LNCaP clone FGC (cell line): ENCODE results near the gene ETV1.

Experiments
- DNase-seq: peaks from one replicate; pipeline ENCODE4 v3.0.0-alpha.2; 2011; ENCODE audit warnings: low read depth
- H3K4me3 ChIP-seq: 2 replicates; pipeline ENCODE4 v1.5.1; 2011; ENCODE audit warnings: mild to moderate bottlenecking, low read depth, low read length, control low read depth
- TF ChIP-seq, protein P1 (sequence below): IDR thresholded peaks from 2 replicates; pipeline ENCODE4 v1.5.1; 2012; ENCODE audit warnings: mild to moderate bottlenecking; ENCODE audit not compliant: control insufficient read depth, insufficient read depth; ENCODE audit errors: extremely low read depth

The ETV1 gene

DNA sequence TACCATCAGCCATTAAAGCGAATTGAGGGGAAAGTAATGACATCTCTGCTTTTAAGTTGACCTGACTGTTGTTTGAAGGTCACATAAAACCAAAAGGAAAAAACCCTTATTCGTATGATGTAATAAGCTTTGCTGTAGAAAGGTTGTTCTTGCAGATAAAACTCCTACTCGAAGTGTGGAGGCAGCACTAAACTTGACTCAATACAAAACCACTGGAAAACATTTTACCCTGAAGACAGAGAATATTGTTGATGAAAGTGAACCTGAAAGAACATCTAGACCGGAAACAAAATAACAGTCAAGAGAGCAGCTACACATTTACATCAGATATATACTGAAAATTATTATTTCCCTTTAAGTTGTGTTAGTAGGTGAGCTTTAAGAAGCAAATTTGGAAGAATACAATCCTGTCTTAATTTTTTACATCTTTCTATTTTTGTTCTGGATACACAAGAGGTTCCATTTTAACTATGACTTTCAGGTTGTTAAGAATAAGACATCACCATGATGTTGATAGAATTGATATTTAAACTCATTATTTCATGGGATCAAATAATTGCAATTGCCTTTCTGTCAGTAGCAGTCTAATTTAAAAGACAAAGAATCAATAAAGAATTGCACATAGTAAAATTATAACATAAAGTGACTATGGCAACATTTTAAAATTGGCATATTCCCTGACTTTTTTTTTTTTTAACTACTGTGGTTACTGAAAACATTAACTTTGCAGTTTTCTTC, 6.4 kb downstream of the ETV1 start:
- DNase-seq, result no peak
- TF ChIP-seq, protein P1, sequence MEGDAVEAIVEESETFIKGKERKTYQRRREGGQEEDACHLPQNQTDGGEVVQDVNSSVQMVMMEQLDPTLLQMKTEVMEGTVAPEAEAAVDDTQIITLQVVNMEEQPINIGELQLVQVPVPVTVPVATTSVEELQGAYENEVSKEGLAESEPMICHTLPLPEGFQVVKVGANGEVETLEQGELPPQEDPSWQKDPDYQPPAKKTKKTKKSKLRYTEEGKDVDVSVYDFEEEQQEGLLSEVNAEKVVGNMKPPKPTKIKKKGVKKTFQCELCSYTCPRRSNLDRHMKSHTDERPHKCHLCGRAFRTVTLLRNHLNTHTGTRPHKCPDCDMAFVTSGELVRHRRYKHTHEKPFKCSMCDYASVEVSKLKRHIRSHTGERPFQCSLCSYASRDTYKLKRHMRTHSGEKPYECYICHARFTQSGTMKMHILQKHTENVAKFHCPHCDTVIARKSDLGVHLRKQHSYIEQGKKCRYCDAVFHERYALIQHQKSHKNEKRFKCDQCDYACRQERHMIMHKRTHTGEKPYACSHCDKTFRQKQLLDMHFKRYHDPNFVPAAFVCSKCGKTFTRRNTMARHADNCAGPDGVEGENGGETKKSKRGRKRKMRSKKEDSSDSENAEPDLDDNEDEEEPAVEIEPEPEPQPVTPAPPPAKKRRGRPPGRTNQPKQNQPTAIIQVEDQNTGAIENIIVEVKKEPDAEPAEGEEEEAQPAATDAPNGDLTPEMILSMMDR, result no peak
- H3K4me3 ChIP-seq, result peak overlapping the region; percentile 23; the same call in 1 of the 2 replicates

DNA sequence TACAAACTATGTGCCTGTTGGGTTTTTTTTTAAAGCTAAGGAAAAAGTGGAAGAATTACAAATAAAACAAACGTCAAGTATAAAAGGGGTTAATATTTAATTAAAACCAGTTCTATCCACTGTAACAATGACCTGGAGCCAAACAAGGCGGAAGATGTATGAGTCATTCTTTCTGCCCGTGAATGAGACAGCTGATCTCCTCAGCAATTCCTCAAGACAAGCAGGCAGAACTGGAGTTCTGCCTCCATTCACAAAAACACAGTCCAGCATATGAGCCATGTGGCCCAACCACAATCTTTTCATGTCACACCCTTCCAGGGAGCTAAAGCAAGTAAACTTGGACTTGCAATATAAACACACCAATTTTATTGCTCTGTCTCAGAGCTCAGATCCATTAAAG, 8.4 kb downstream of the ETV1 start:
- no peak overlapping the region for H3K4me3 ChIP-seq
- TF ChIP-seq, protein P1, result no peak
- DNase-seq, result peak; percentile 98

DNA sequence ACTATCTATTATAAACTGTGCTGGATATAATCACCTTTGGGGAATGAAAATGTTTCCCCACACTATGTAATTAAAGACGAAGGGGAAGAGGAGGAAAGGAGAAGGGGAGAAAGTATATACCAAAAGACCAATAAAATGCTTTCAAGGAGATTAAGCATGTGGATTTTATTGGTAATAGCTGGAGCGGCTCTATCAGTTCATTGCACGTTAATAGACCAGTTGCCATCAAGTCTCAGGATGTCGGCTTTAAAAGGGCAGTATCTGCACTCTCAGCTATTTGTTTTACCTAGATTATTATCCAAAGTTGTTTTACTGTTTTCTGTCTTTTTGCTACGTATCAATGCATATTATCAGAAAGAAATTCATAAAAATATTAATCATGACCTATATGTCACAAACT, 9.0 kb downstream of the ETV1 start:
- peak; percentile 51 for DNase-seq
- no peak overlapping the region for H3K4me3 ChIP-seq
- TF ChIP-seq, protein P1, result no peak

DNA sequence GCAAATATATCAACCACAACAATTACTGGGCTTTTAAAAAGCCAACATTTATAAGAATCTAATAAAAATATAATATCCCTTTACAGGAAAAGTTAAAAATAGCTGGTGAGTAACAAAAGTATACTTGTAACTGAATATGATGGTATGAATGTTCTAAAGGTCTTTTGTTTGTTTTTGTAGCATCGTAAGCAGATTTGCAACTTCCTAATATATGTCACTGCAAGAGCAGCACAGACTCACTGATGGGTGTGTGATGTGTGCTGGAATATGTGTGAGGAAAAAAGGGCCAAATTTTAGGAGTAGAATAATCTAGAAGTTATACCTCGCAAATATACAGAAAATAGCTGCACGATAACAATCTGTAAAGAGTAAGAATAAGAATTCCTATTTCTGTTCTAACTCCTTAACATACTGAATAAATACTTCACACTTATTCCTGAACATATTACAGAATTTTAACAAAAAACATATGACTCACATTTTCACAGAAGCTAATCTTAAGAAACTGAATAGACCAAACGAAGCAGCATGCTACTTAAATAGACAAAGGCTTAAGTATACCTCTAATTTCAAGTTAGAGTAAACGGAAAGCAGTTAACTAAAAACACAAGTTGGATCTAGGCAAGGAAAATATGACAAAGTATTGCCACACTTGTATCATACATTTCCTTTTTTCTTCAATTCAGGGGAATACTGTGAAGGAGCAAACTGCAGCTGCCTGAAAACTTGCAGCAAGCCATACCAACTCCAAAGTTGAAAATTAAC, 9.6 kb downstream of the ETV1 start:
- no peak overlapping the region for H3K4me3 ChIP-seq
- TF ChIP-seq, protein P1, result no peak
- DNase-seq, result no peak

DNA sequence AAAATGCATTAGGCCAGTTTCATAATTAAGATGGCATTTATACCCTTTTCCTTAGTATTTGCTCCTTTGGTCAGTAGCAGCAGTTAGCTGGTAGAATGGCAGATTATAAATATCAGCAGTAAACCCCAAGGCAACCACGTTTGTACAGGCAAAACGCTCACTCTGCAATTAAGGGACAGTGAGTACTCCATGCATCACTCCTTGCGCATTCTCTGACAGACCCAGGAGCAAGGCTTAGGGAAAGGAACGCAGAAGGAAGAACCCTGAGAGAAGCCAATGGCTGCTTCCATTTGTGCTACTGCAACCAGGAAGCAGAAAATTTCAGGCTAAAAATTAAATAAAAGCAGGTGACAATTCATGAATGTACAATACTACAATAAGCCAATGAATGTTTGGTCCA, 12.9 kb downstream of the ETV1 start:
- TF ChIP-seq, protein P1, result no peak
- no peak for DNase-seq
- H3K4me3 ChIP-seq, result no peak overlapping the region

DNA sequence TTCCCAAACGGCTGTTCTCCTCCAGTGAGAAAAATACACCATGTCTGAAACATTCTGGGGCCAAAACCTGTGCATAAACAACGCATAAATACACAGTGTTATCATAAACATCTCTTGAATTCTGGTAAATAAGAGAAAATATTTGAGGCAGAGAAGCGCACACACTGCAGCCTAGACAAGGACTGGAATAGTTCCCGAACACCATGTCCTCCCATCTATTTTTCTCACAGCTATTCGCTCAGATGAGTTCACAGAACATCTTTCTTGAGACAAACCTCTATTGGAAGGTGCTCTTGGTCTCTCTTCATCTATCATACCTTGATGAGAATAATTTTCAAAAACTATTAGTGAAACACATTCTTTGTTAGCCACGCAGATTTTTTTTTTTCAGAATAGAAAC, 24.4 kb downstream of the ETV1 start:
- TF ChIP-seq, protein P1, result no peak
- no peak for DNase-seq
- no peak overlapping the region for H3K4me3 ChIP-seq

DNA sequence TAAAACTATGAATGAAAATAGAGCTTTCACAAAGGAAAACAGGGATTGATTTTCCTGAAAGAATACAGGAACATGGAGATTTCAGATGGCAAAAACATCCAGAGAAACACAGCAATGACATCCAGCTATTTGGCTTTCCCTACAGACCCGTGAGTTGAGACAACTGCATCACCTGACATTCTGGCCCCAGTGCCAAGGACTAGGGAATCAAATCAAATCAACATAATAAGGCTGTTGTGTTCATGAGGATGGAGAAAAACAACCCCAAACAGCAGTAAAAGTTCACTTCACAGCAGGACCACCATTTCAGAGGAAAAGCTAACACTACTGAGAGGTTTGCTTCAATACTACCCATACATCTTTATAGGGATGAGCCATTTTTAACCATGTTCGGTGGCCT, 25.5 kb downstream of the ETV1 start:
- no peak overlapping the region for H3K4me3 ChIP-seq
- TF ChIP-seq, protein P1, result no peak
- no peak for DNase-seq
